ENCODE data around the gene SMIM15. TPM values are rescaled to one million over a fixed set of nuclear protein-coding genes. Genes with fewer than 3 reads are reported as not detected.

The SMIM15 gene
- total RNA-seq, 1 donor = 43.9 TPM

- peak; percentile 46 for DNase-seq (ENCODE audit: low read depth)
- no peak for TF ChIP-seq CTCF (IDR thresholded peaks at IDR 0.05; ENCODE audit: insufficient read depth, low read length)
- peak overlapping the region; percentile 86 for H3K4me3 ChIP-seq (ENCODE audit: low read depth, low read length)
These were observed 732 bp upstream of the SMIM15 start for GRCh38 chr5:61162832-61163567.

DNA sequence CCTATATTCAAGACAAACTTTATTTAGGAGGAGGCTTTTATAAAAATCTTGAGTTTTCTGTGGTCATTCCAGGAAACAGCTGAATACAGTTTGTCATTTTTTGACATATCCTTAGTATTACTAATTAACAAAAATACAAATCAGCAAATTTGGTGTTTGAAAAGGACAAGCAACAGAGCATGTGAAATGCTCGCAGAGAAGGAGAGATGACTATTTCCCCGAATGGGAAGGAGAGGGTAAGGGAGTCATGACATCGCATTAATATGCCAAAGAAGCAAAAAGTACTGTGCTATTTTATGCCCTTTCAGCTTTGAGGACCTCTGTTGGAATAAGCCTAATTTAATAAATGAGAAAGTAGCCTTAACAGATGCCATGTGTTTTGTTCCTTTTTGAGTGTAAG, 1.8 kb downstream of the SMIM15 start:
- H3K4me3 ChIP-seq (ENCODE audit: low read depth, low read length) = no peak overlapping the region
- TF ChIP-seq CTCF (IDR thresholded peaks at IDR 0.05; ENCODE audit: insufficient read depth, low read length) = no peak
- DNase-seq (ENCODE audit: low read depth) = no peak

GRCh38 chr5:61159836-61160235, 2.4 kb downstream of the SMIM15 start:
- TF ChIP-seq CTCF (IDR thresholded peaks at IDR 0.05; ENCODE audit: insufficient read depth, low read length) = no peak
- peak; percentile 25 for DNase-seq (ENCODE audit: low read depth)
- H3K4me3 ChIP-seq (ENCODE audit: low read depth, low read length) = no peak overlapping the region

GRCh38 chr5:61159070-61159469, 3.2 kb downstream of the SMIM15 start:
- DNase-seq (ENCODE audit: low read depth) = no peak
- TF ChIP-seq CTCF (IDR thresholded peaks at IDR 0.05; ENCODE audit: insufficient read depth, low read length) = no peak
- H3K4me3 ChIP-seq (ENCODE audit: low read depth, low read length) = no peak overlapping the region

GRCh38 chr5:61151893-61152292, 10.4 kb downstream of the SMIM15 start:
- H3K4me3 ChIP-seq (ENCODE audit: low read depth, low read length) = no peak overlapping the region
- TF ChIP-seq CTCF (IDR thresholded peaks at IDR 0.05; ENCODE audit: insufficient read depth, low read length) = no peak
- DNase-seq (ENCODE audit: low read depth) = no peak

- TF ChIP-seq CTCF (IDR thresholded peaks at IDR 0.05; ENCODE audit: insufficient read depth, low read length) = no peak
- H3K4me3 ChIP-seq (ENCODE audit: low read depth, low read length) = no peak overlapping the region
- DNase-seq (ENCODE audit: low read depth) = no peak
These were observed 13.8 kb downstream of the SMIM15 start for GRCh38 chr5:61148515-61148914.

DNA sequence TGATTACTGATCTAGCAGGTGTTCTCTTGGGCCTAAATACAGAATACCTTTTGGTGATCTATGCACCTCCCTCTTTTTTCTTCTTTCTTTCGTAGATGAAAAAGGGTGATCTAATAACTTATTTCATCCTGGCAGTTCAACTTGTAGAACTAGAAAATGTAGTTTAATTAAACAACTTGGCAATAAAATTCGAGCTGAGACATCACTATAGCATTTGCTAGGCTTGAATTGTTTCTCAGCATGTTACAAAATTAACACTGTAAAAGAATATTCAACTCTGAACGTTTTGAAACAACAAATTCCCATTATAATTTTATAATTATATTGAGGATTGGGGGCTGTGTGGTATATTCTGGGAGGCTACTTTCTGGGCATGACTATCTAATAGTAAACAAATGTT, 19.5 kb downstream of the SMIM15 start:
- TF ChIP-seq CTCF (IDR thresholded peaks at IDR 0.05; ENCODE audit: insufficient read depth, low read length) = no peak
- H3K4me3 ChIP-seq (ENCODE audit: low read depth, low read length) = no peak overlapping the region
- no peak for DNase-seq (ENCODE audit: low read depth)
